Duodenal mucosa (tissue), 2 donors: ENCODE results near the gene MARVELD1.

ENCODE experiments used
- H3K27ac ChIP-seq: one replicate; pipeline ENCODE4 v1.7.0; 2013; ENCODE audit warnings: low read depth, low read length
- H3K27me3 ChIP-seq, 2 donors: one replicate each; pipeline ENCODE4 v1.7.0; 2013; ENCODE audit warnings: low read length in 2 of 2, control low read depth in 1 of 2; ENCODE audit not compliant: insufficient read depth in 2 of 2, control insufficient read depth in 1 of 2
- H3K36me3 ChIP-seq, 2 donors: one replicate each; pipeline ENCODE4 v1.7.0; 2013; ENCODE audit warnings: low read length in 2 of 2, control low read depth in 1 of 2; ENCODE audit not compliant: insufficient read depth in 2 of 2, control insufficient read depth in 1 of 2
- H3K4me1 ChIP-seq, 2 donors: one replicate each; pipeline ENCODE4 v1.7.0; 2013; ENCODE audit warnings: low read length in 2 of 2, control low read depth in 1 of 2; ENCODE audit not compliant: insufficient read depth in 2 of 2, control insufficient read depth in 1 of 2
- H3K4me3 ChIP-seq, 2 donors: one replicate each; pipeline ENCODE4 v1.7.0; 2013; ENCODE audit warnings: low read length in 2 of 2, low read depth in 1 of 2
- H3K9ac ChIP-seq, 2 donors: one replicate each; pipeline ENCODE4 v1.7.0; 2013; ENCODE audit warnings: low read length in 2 of 2, low read depth in 1 of 2
- H3K9me3 ChIP-seq, 2 donors: one replicate each; pipeline ENCODE4 v1.7.0; 2013; ENCODE audit warnings: low read length in 2 of 2, control low read depth in 1 of 2; ENCODE audit not compliant: control insufficient read depth in 1 of 2

MARVELD1 gene

GRCh38 chr10:97721871-97722780, 8.6 kb downstream of the MARVELD1 start:
- no peak overlapping the region for H3K27ac ChIP-seq
- no peak overlapping the region for H3K9ac ChIP-seq

GRCh38 chr10:97723001-97723400, 9.5 kb downstream of the MARVELD1 start:
- H3K9ac ChIP-seq: no peak overlapping the region
- no peaks in the 10 kb centered on the region for H3K36me3 ChIP-seq
- H3K4me1 ChIP-seq: peaks cover 16 to 19% of the 10 kb centered on the region in 2 donors
- no peaks in the 10 kb centered on the region for H3K27me3 ChIP-seq
- H3K27ac ChIP-seq: no peak overlapping the region
- no peak overlapping the region for H3K4me3 ChIP-seq
- no peaks in the 10 kb centered on the region for H3K9me3 ChIP-seq

More at GRCh38 chr10:97721871-97722780, 8.6 kb downstream of the MARVELD1 start:
- no peaks in the 10 kb centered on the region for H3K36me3 ChIP-seq
- no peaks in the 10 kb centered on the region for H3K9me3 ChIP-seq
- H3K27me3 ChIP-seq: no peaks in the 10 kb centered on the region
- peaks cover 21 to 24% of the 10 kb centered on the region in 2 donors for H3K4me1 ChIP-seq
- H3K4me3 ChIP-seq: no peak overlapping the region

- no peak overlapping the region for H3K27ac ChIP-seq
- peaks cover 2 to 4% of the 10 kb centered on the region in 2 donors for H3K4me1 ChIP-seq
- no peaks in the 10 kb centered on the region for H3K36me3 ChIP-seq
- no peaks in the 10 kb centered on the region for H3K9me3 ChIP-seq
- no peak overlapping the region for H3K4me3 ChIP-seq
- no peak overlapping the region for H3K9ac ChIP-seq
- no peaks in the 10 kb centered on the region for H3K27me3 ChIP-seq
Measured at GRCh38 chr10:97724341-97724941, 10.9 kb downstream of the MARVELD1 start.

GRCh38 chr10:97726636-97727178, 13.2 kb downstream of the MARVELD1 start:
- H3K4me3 ChIP-seq: peak overlapping the region in 1 of 2 donors; percentile 47
- H3K4me1 ChIP-seq: peaks cover 0 to under 1% of the 10 kb centered on the region in 2 donors
- H3K27ac ChIP-seq: no peak overlapping the region
- no peaks in the 10 kb centered on the region for H3K36me3 ChIP-seq
- no peaks in the 10 kb centered on the region for H3K9me3 ChIP-seq
- no peaks in the 10 kb centered on the region for H3K27me3 ChIP-seq
- no peak overlapping the region for H3K9ac ChIP-seq

GRCh38 chr10:97729014-97729413, 15.5 kb downstream of the MARVELD1 start:
- Histone ChIP-seq H3K36me3 (no peaks in the 10 kb centered on the region), H3K4me3 (no peak overlapping the region), H3K9ac (no peak overlapping the region), H3K4me1 (no peaks in the 10 kb centered on the region), H3K27ac (no peak overlapping the region), H3K27me3 (no peaks in the 10 kb centered on the region), H3K9me3 (no peaks in the 10 kb centered on the region)

GRCh38 chr10:97731346-97732051, 18.0 kb downstream of the MARVELD1 start:
- H3K4me3 ChIP-seq: no peak overlapping the region
- H3K4me1 ChIP-seq: peaks cover 0 to under 1% of the 10 kb centered on the region in 2 donors
- H3K9ac ChIP-seq: no peak overlapping the region
- no peaks in the 10 kb centered on the region for H3K27me3 ChIP-seq
- no peaks in the 10 kb centered on the region for H3K9me3 ChIP-seq
- no peak overlapping the region for H3K27ac ChIP-seq
- H3K36me3 ChIP-seq: no peaks in the 10 kb centered on the region

- Histone ChIP-seq H3K27ac (no peak overlapping the region), H3K4me1 (peaks cover 0 to 5% of the 10 kb centered on the region in 2 donors), H3K9me3 (no peaks in the 10 kb centered on the region), H3K4me3 (no peak overlapping the region), H3K36me3 (no peaks in the 10 kb centered on the region), H3K9ac (no peak overlapping the region), H3K27me3 (no peaks in the 10 kb centered on the region)
Measured at GRCh38 chr10:97732052-97732359, 18.5 kb downstream of the MARVELD1 start.

GRCh38 chr10:97733256-97733655, 19.7 kb downstream of the MARVELD1 start:
- H3K4me1 ChIP-seq: peaks cover 6 to 15% of the 10 kb centered on the region in 2 donors
- H3K9ac ChIP-seq: no peak overlapping the region
- H3K27ac ChIP-seq: no peak overlapping the region
- peaks cover 0 to 1% of the 10 kb centered on the region in 2 donors for H3K36me3 ChIP-seq
- H3K9me3 ChIP-seq: no peaks in the 10 kb centered on the region
- H3K4me3 ChIP-seq: no peak overlapping the region
- H3K27me3 ChIP-seq: no peaks in the 10 kb centered on the region

GRCh38 chr10:97734021-97734420, 20.5 kb downstream of the MARVELD1 start:
- Histone ChIP-seq H3K9me3 (no peaks in the 10 kb centered on the region), H3K9ac (no peak overlapping the region), H3K4me3 (no peak overlapping the region), H3K36me3 (peaks cover 4 to 7% of the 10 kb centered on the region in 2 donors), H3K27ac (no peak overlapping the region), H3K4me1 (peaks cover 11 to 20% of the 10 kb centered on the region in 2 donors), H3K27me3 (no peaks in the 10 kb centered on the region)
